Spleen (tissue), 11 donors: ENCODE results near the gene NELL2. TPM values are rescaled to one million over a fixed set of nuclear protein-coding genes. Genes with fewer than 3 reads are reported as not detected.

Experiments used
- DNase-seq: peaks from one replicate; pipeline ENCODE4 v3.0.0-alpha.2; 2020
- H3K27ac ChIP-seq, 8 donors: fragments of 200-600 bp; sonication (generic) in 7 of 8; 1 replicate in 4 of 8; 2 replicates in 4 of 8; pipeline versions ENCODE4 v1.5.0 to v1.8.0; 2016 to 2021; ENCODE audit warnings: inconsistent platforms in 4 of 8, mild to moderate bottlenecking in 4 of 8, moderate library complexity in 1 of 8
- H3K27me3 ChIP-seq, 7 donors: fragments of 200-600 bp; sonication (generic) in 6 of 7; replicated peaks in 1 of 7; 1 replicate in 4 of 7; 2 replicates in 3 of 7; pipeline versions ENCODE4 v1.5.0 to v1.8.0; 2016 to 2021; ENCODE audit warnings: inconsistent platforms in 3 of 7, mild to moderate bottlenecking in 1 of 7
- H3K36me3 ChIP-seq, 6 donors: fragments of 200-600 bp; sonication (generic) in 5 of 6; 1 replicate in 4 of 6; 2 replicates in 2 of 6; pipeline versions ENCODE4 v1.5.0 to v1.8.0; 2016 to 2021; ENCODE audit warnings: inconsistent platforms in 2 of 6
- H3K4me1 ChIP-seq, 6 donors: fragments of 200-600 bp; sonication (generic) in 5 of 6; 1 replicate in 3 of 6; 2 replicates in 3 of 6; pipeline versions ENCODE4 v1.5.0 to v1.8.0; 2016 to 2021; ENCODE audit warnings: inconsistent platforms in 3 of 6
- H3K4me3 ChIP-seq, 8 donors: fragments of 200-600 bp; sonication (generic) in 7 of 8; 1 replicate in 4 of 8; 2 replicates in 4 of 8; pipeline versions ENCODE4 v1.5.0 to v1.8.0; 2016 to 2021; ENCODE audit warnings: inconsistent platforms in 4 of 8, mild to moderate bottlenecking in 4 of 8, moderate library complexity in 2 of 8
- H3K9me3 ChIP-seq, 8 donors: fragments of 200-600 bp; sonication (generic) in 7 of 8; 1 replicate in 4 of 8; 2 replicates in 4 of 8; pipeline versions ENCODE4 v1.5.0 to v1.8.0; 2016 to 2021; ENCODE audit warnings: inconsistent platforms in 4 of 8
- POLR2A ChIP-seq, 3 donors: fragments of 450-650 bp; IDR thresholded peaks; one replicate each; pipeline ENCODE4 v1.5.1; 2017; ENCODE audit warnings: antibody characterized with exemption in 3 of 3, mild to moderate bottlenecking in 1 of 3
- POLR2AphosphoS5 ChIP-seq, 3 donors: sonication (generic); formaldehyde crosslinking; IDR thresholded peaks; one replicate each; pipeline ENCODE4 v1.5.1; 2017; ENCODE audit warnings: antibody characterized with exemption in 3 of 3
- WGBS, 5 donors: extraction: QIAGEN DNeasy Blood & Tissue Kit in 3 of 5; methylation state at CpG; one replicate each; pipeline versions ENCODE4 v1.1.5 to v1.1.7; 2013 to 2018; 5-methylcytosine and 5-hydroxymethylcytosine counted together
- intact Hi-C: fragments of 100-400 bp; cut with DNase I; formaldehyde crosslinking; loops from one replicate; pipeline ENCODE4 v1.15.0; 2023; ENCODE audit warnings: low total_unique reads
- polyA plus RNA-seq, 3 donors: library from polyadenylated mRNA; stranded (reverse); fragments of 200-250 nt; gene quantifications; one replicate each; pipeline ENCODE4 v1.2.1, GENCODE V29; 2013
- total RNA-seq, 7 donors: library from RNA; depleted of rRNA in 3 of 7; stranded (reverse); fragments of >200 nt in 3 of 7; fragmentation: NEBNext Ultra II Directional in 4 of 7; extraction: Animal tissue kit (Norgen Biotek cat#: 25700) in 4 of 7; gene quantifications; one replicate each; pipeline versions ENCODE4 v1.1.0 to v1.2.1, GENCODE V29; 2016 to 2021
- TF ChIP-seq, protein P1 (sequence below), 11 experiments: fragments of 200-600 bp in 7 of 11; fragments of 450-650 bp in 4 of 11; sonication (generic) in 4 of 11; IDR thresholded peaks in 8 of 11; conservative IDR thresholded peaks in 3 of 11; 1 replicate in 7 of 11; 2 replicates in 4 of 11; pipeline versions ENCODE4 v1.4.0 to v1.8.0; 2016 to 2021; ENCODE audit warnings: antibody characterized with exemption in 11 of 11, inconsistent platforms in 4 of 11, mild to moderate bottlenecking in 1 of 11
- donor health status: healthy with polysubstance abuse.
- donor health status: DM: no; HTN: no; CAD: no; lungs with moderate emphysema.
- donor health status: DM: no; HTN: no; CAD: no.
- donor health status: Bipolar disorder and iron deficiency.
- donor health status: healthy.
- donor health status: DM: no; HTN: no; CAD: no.
- donor health status: DM: yes; HTN: yes; CAD: no.

The NELL2 gene
- total and polyA plus RNA-seq, 10 donors = 1.0 to 21.8 (median 8.2) TPM

DNA sequence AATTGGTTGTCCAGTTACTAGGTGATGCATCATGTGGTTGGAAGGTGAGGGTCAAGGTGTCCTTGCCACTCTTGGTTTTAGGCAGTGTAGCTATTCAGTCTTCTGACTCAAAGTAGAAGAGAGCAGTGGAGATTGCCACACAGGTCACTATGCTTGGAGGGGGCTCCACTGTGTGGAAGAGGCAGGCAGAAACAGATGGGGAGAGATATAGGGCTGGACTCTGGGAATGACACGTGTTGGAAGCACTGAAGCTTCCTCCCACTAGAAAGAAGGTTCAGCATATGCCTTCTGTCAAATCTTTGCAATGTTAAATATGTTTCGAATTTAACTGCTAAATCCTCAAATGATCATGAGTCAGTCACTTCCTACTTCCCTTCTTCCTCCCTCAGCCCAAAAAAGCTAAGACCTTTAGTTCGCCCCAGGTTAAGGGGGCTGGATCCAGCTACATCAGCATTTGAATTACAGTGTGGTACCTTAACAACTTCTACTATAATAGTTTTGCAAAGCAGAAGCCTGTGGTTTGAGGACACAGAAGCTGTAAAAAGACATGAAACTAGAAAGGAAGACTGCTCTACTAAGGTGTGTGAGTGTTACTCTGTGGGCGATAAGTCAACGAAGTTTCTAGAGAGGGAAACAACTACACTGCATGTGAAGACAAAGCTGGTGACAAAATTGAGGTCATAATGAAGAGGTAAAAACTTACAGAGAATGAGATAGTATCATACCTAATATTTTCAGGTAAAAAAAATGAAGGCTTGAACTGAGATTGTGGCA is 228.0 kb downstream of the NELL2 start:
- Histone ChIP-seq H3K27ac (no peak overlapping the region), H3K4me3 (no peak overlapping the region), H3K36me3 (no peaks in the 10 kb centered on the region), H3K4me1 (no peaks in the 10 kb centered on the region), H3K27me3 (no peaks in the 10 kb centered on the region), H3K9me3 (no peaks in the 10 kb centered on the region)
- no peak for DNase-seq
- intact Hi-C loops = no loop called here
- TF ChIP-seq POLR2A (IDR thresholded peaks at IDR 0.05) (no peak), POLR2AphosphoS5 (IDR thresholded peaks at IDR 0.05) (no peak)
- TF ChIP-seq, protein P1, sequence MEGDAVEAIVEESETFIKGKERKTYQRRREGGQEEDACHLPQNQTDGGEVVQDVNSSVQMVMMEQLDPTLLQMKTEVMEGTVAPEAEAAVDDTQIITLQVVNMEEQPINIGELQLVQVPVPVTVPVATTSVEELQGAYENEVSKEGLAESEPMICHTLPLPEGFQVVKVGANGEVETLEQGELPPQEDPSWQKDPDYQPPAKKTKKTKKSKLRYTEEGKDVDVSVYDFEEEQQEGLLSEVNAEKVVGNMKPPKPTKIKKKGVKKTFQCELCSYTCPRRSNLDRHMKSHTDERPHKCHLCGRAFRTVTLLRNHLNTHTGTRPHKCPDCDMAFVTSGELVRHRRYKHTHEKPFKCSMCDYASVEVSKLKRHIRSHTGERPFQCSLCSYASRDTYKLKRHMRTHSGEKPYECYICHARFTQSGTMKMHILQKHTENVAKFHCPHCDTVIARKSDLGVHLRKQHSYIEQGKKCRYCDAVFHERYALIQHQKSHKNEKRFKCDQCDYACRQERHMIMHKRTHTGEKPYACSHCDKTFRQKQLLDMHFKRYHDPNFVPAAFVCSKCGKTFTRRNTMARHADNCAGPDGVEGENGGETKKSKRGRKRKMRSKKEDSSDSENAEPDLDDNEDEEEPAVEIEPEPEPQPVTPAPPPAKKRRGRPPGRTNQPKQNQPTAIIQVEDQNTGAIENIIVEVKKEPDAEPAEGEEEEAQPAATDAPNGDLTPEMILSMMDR (IDR thresholded peaks at IDR 0.05 in 8 of 11, conservative IDR thresholded peaks at IDR 0.05 in 3 of 11) = no peak
- WGBS, 5 donors = 62 to 67% (median 65%) methylated on average over 5 of the region's 5 CpGs

DNA sequence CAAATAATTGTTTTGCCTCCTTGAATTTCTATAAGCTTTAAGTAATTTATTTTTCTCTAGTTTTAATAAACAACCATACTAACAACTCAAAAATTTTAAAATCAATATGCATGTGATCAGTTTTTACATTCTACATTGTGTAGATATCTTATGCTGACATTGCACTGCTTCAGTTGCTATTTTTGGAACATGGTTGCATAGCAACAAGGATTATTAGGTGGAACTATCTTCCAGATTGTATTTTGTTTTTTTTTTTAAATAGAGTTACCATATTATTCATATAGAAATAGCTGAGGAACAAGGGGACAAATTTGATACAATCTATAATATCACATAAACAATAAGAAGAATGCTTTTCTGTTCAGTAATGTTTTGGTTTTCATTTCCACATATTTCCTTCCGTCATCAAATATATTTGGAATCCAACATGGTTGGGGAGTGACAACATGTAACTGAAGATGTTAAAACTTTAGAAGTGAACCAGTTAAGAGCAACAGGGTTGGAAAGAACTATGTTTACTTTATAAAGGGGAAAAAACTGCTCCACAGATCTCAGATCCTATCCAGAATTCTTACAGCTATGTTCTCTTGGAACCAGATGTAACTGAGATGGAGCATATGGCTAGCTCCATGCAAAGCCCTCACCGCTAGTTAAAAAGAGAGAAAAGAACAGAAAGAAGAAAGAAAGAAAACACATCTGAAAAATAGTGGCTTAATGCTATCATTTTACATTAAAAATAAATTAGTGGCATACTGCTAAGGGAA is 235.5 kb downstream of the NELL2 start:
- Histone ChIP-seq H3K9me3 (no peaks in the 10 kb centered on the region), H3K27me3 (no peaks in the 10 kb centered on the region), H3K27ac (no peak overlapping the region), H3K4me3 (no peak overlapping the region), H3K4me1 (no peaks in the 10 kb centered on the region), H3K36me3 (no peaks in the 10 kb centered on the region)
- TF ChIP-seq, protein P1 (IDR thresholded peaks at IDR 0.05 in 8 of 11, conservative IDR thresholded peaks at IDR 0.05 in 3 of 11) = no peak
- DNase-seq = no peak
- WGBS, 5 donors = 75 to 89% (median 85%) methylated on average over 2 of the region's 2 CpGs
- intact Hi-C loops = no loop called here

GRCh38 chr12:44637875-44638274 is 238.2 kb downstream of the NELL2 start:
- no peak for DNase-seq
- Histone ChIP-seq H3K4me3 (no peak overlapping the region), H3K27ac (no peak overlapping the region), H3K27me3 (no peaks in the 10 kb centered on the region), H3K9me3 (peaks cover 0 to 6% (median 0%) of the 10 kb centered on the region in 8 donors), H3K36me3 (no peaks in the 10 kb centered on the region), H3K4me1 (no peaks in the 10 kb centered on the region)
- TF ChIP-seq POLR2A (IDR thresholded peaks at IDR 0.05) = no peak
- no peak for TF ChIP-seq POLR2AphosphoS5 (IDR thresholded peaks at IDR 0.05)
- TF ChIP-seq, protein P1 (IDR thresholded peaks at IDR 0.05 in 8 of 11, conservative IDR thresholded peaks at IDR 0.05 in 3 of 11) = no peak
- intact Hi-C loops = no loop called here
- WGBS, 5 donors = 64 to 81% (median 76%) methylated on average over 4 of the region's 4 CpGs

DNA sequence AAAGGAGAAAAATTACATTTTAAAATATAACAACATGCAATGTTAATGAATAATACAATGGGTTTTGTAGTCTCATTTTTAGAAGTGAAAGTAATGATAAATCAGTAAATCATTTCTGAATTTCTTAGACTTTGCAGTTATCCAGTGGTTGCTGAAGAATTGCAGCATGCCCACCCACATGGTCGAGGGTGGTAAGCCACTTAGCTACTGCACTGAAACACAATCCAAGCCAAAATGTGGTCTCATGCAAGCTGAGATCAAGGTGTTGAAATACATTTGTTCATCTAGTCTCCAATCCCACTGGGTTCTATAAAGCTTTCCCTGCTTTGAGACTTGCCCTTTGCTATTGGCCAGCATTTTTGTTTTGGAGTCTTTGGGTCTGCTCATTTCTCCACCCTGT is 247.9 kb downstream of the NELL2 start:
- intact Hi-C loops = no loop called here
- H3K27me3 ChIP-seq = no peaks in the 10 kb centered on the region
- no peak for TF ChIP-seq POLR2AphosphoS5 (IDR thresholded peaks at IDR 0.05)
- H3K36me3 ChIP-seq = no peaks in the 10 kb centered on the region
- no peaks in the 10 kb centered on the region for H3K9me3 ChIP-seq
- no peak overlapping the region for H3K27ac ChIP-seq
- WGBS, 5 donors = 53 to 77% (median 63%) methylated on average over 1 of the region's 1 CpG
- H3K4me1 ChIP-seq = no peaks in the 10 kb centered on the region
- DNase-seq = no peak
- no peak overlapping the region for H3K4me3 ChIP-seq
